Endometrium (tissue), 2 donors: ENCODE results near the gene ALDH5A1.

Experiments
- FAIRE-seq: peaks from 2 replicates; lab custom pipeline; 2012; peaks lifted over from hg19 to GRCh38; lab: Jason Lieb, UNC
- donor health status: control.
- donor health status: control.

ALDH5A1 gene

GRCh38 chr6:24494821-24495795, at the start of gene ALDH5A1:
Gene ALDH5A1, plus strand, starts transcription at chr6:24494969. Its CDS starts 28 bp downstream, at chr6:24494997.
- FAIRE-seq = no peak

GRCh38 chr6:24445704-24446103, 49.1 kb upstream of the ALDH5A1 start:
- no peak for FAIRE-seq

- no peak for FAIRE-seq
Measured at GRCh38 chr6:24446670-24447069, 48.1 kb upstream of the ALDH5A1 start.

GRCh38 chr6:24448396-24448795, 46.4 kb upstream of the ALDH5A1 start:
- no peak for FAIRE-seq

GRCh38 chr6:24448828-24449525, 45.8 kb upstream of the ALDH5A1 start:
- FAIRE-seq = no peak

GRCh38 chr6:24451581-24452388, 43.0 kb upstream of the ALDH5A1 start:
- no peak for FAIRE-seq

GRCh38 chr6:24453921-24454320, 40.8 kb upstream of the ALDH5A1 start:
- FAIRE-seq = no peak

GRCh38 chr6:24454452-24454851, 40.3 kb upstream of the ALDH5A1 start:
- FAIRE-seq = no peak

- FAIRE-seq = no peak
Measured at GRCh38 chr6:24455061-24455460, 39.7 kb upstream of the ALDH5A1 start.

- FAIRE-seq = no peak
Measured at GRCh38 chr6:24458134-24458533, 36.6 kb upstream of the ALDH5A1 start.

- FAIRE-seq = no peak
Measured at GRCh38 chr6:24458941-24459340, 35.8 kb upstream of the ALDH5A1 start.

- no peak for FAIRE-seq
Measured at GRCh38 chr6:24460966-24461365, 33.8 kb upstream of the ALDH5A1 start.

GRCh38 chr6:24464253-24465038, 30.3 kb upstream of the ALDH5A1 start:
- FAIRE-seq = no peak

GRCh38 chr6:24469811-24470210, 25.0 kb upstream of the ALDH5A1 start:
- no peak for FAIRE-seq

GRCh38 chr6:24472181-24472580, 22.6 kb upstream of the ALDH5A1 start:
- no peak for FAIRE-seq

- FAIRE-seq = no peak
Measured at GRCh38 chr6:24476631-24477030, 18.1 kb upstream of the ALDH5A1 start.

- FAIRE-seq = no peak
Measured at GRCh38 chr6:24477070-24477469, 17.7 kb upstream of the ALDH5A1 start.

GRCh38 chr6:24478903-24479302, 15.9 kb upstream of the ALDH5A1 start:
- FAIRE-seq = no peak

- FAIRE-seq = no peak
Measured at GRCh38 chr6:24480705-24481104, 14.1 kb upstream of the ALDH5A1 start.

- FAIRE-seq = no peak
Measured at GRCh38 chr6:24481449-24481848, 13.3 kb upstream of the ALDH5A1 start.

- FAIRE-seq = no peak
Measured at GRCh38 chr6:24484657-24485323, 10.0 kb upstream of the ALDH5A1 start.
